ENCODE data around the gene SH3BP4.

DNA sequence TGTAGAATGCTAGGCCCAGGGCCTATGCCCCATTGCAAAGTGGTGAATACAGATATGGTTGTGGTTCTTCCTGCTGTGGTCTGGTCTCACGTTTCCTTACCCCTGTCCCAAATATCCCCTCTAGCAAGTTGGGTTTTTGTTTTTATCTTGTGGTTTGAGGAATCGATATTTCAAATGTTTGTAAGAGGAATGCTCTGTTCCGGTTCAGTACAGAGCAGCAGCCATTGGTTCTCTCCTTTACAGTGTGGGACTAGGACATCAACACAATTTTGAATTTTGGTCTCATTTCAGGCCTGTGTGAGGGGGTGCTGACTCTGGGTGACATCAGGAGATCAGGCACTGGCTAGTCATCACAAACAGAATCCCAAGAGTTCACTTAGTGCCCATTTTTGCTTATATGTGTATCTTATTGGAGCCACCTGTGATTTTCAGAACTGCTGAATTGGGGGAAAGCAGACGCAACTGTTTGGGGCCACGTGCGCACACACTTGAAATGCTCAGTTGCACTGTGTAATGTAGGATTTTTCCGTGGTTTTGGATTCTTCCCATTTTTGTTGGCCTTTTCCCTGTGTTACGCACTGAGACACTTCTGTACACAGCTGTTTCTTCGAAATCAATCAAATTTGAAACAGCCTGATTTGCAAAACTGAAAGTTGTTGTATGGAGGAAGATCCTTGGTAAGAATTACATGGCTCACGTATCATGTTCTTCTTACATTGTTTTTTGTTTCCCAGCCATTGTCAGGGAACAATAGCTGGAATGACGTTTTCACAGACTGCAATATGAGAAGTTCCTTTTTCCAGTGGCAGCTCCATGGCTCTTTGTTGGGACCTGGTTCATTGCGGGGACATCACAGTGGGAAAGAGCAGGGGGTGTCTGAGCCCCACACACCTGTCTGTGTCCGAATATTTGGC is 8.6 kb downstream of the SH3BP4 start:
- no peak for TF ChIP-seq POLR2A (IDR thresholded peaks at IDR 0.05; ENCODE audit: low read depth, low read length)
- TF ChIP-seq POLR2AphosphoS5 (IDR thresholded peaks at IDR 0.05; ENCODE audit: low read depth, low read length), result no peak
- no peak for TF ChIP-seq SPI1 (IDR thresholded peaks at IDR 0.05; ENCODE audit: low read depth, low read length)
- TF ChIP-seq TAF1 (IDR thresholded peaks at IDR 0.05; ENCODE audit: low read depth, low read length), result no peak
- TF ChIP-seq POU2F2 (IDR thresholded peaks at IDR 0.05; ENCODE audit: low read depth, low read length), result no peak
- TF ChIP-seq PAX5 (IDR thresholded peaks at IDR 0.05; ENCODE audit: insufficient read depth, low read length, severe bottlenecking), result no peak
